Measurements from ENCODE around the gene CRACR2B. TPM values are rescaled to one million over a fixed set of nuclear protein-coding genes. Genes with fewer than 3 reads are reported as not detected.

The CRACR2B gene
- total and polyA plus RNA-seq, 2 donors (not counting 1 experiment from before 2014, with no cell fraction given) = 9.7 to 67.7 TPM

GRCh38 chr11:824942-825341, 2.8 kb upstream of the CRACR2B start:
- no peak overlapping the region for H3K4me3 Mint-ChIP-seq
- peaks cover 19% of the 10 kb centered on the region for H3K79me2 ChIP-seq (ENCODE audit: control insufficient read depth, insufficient read depth, low read length)
- POLR2A ChIA-PET = interaction anchor here (0.6 kb wide), 1 partner anchor 15 kb away, joined by 4 read pairs; no protein-coding TSS in a partner anchor
- 100% methylated on average over 4 of the region's 11 CpGs for WGBS (ENCODE audit: insufficient coverage)
- peaks cover 83% of the 10 kb centered on the region for H4K20me1 ChIP-seq (ENCODE audit: control insufficient read depth, insufficient read depth, low read length, poor library complexity, severe bottlenecking)
- peaks cover 0 to 26% (median 11%) of the 10 kb centered on the region in 4 experiments for H3K27me3 ChIP-seq (replicated peaks in 1 of 4; ENCODE audit: control extremely low read depth in 1 of 4, control insufficient read depth in 3 of 4, insufficient read depth in 4 of 4, low read length in 3 of 4)
- H3K4me1 Mint-ChIP-seq = peaks cover 48% of the 10 kb centered on the region
- H3K27ac Mint-ChIP-seq = no peak overlapping the region
- H3K27ac ChIP-seq (ENCODE audit: low read length in 2 of 2) = no peak overlapping the region
- DNase-seq (no peak), ATAC-seq (ENCODE audit: low read depth) (no peak)
- H3K4me1 ChIP-seq (ENCODE audit: control insufficient read depth in 2 of 2, insufficient read depth in 2 of 2, low read length in 2 of 2) = peaks cover 47 to 52% of the 10 kb centered on the region in 2 donors
- intact Hi-C loops (cut with micrococcal nuclease) = no loop called here
- no peak for TF ChIP-seq CTCF (IDR thresholded peaks at IDR 0.05)
- TF ChIP-seq EZH2 (IDR thresholded peaks at IDR 0.05; ENCODE audit: borderline replicate concordance, insufficient read depth, low read depth, low read length, poor library complexity, severe bottlenecking) = no peak
- H3K9me3 Mint-ChIP-seq (ENCODE audit: insufficient read depth) = no peaks in the 10 kb centered on the region
- no peak overlapping the region for H2AFZ ChIP-seq (ENCODE audit: insufficient read depth, low read depth, low read length, poor library complexity, severe bottlenecking)
- H3K4me3 ChIP-seq (ENCODE audit: control extremely low read depth in 1 of 5, extremely low read depth in 1 of 5, insufficient read depth in 1 of 5, low read depth in 2 of 5, low read length in 4 of 5) = no peak overlapping the region
- H3K27me3 Mint-ChIP-seq = peaks cover 7% of the 10 kb centered on the region
- no peak overlapping the region for H3K9ac ChIP-seq (ENCODE audit: low read length)
- CTCF ChIA-PET = no interaction called here
- H3K4me2 ChIP-seq (replicated peaks; ENCODE audit: low read depth, low read length, poor library complexity, severe bottlenecking) = no peak overlapping the region
- peaks cover 0 to 15% (median 0%) of the 10 kb centered on the region in 3 donors for H3K9me3 ChIP-seq (ENCODE audit: control extremely low read depth in 1 of 3, control insufficient read depth in 2 of 3, insufficient read depth in 1 of 3, low read length in 2 of 3)
- H3K36me3 ChIP-seq (replicated peaks in 1 of 2; ENCODE audit: control extremely low read depth in 1 of 2, control insufficient read depth in 1 of 2, extremely low read depth in 1 of 2, insufficient read depth in 2 of 2, low read length in 1 of 2) = peaks cover 0 to 30% of the 10 kb centered on the region in 2 experiments

GRCh38 chr11:825366-826226, 2.1 kb upstream of the CRACR2B start:
- Histone ChIP-seq H3K4me3 (ENCODE audit: control extremely low read depth in 1 of 5, extremely low read depth in 1 of 5, insufficient read depth in 1 of 5, low read depth in 2 of 5, low read length in 4 of 5) (no peak overlapping the region), H3K4me2 (replicated peaks; ENCODE audit: low read depth, low read length, poor library complexity, severe bottlenecking) (peak overlapping the region; percentile 99), H2AFZ (ENCODE audit: insufficient read depth, low read depth, low read length, poor library complexity, severe bottlenecking) (no peak overlapping the region), H3K79me2 (ENCODE audit: control insufficient read depth, insufficient read depth, low read length) (peaks cover 13% of the 10 kb centered on the region), H3K9me3 (ENCODE audit: control extremely low read depth in 1 of 3, control insufficient read depth in 2 of 3, insufficient read depth in 1 of 3, low read length in 2 of 3) (peaks cover 0 to 15% (median 0%) of the 10 kb centered on the region in 3 donors), H4K20me1 (ENCODE audit: control insufficient read depth, insufficient read depth, low read length, poor library complexity, severe bottlenecking) (peaks cover 81% of the 10 kb centered on the region), H3K36me3 (replicated peaks in 1 of 2; ENCODE audit: control extremely low read depth in 1 of 2, control insufficient read depth in 1 of 2, extremely low read depth in 1 of 2, insufficient read depth in 2 of 2, low read length in 1 of 2) (peaks cover 0 to 27% of the 10 kb centered on the region in 2 experiments), H3K4me1 (ENCODE audit: control insufficient read depth in 2 of 2, insufficient read depth in 2 of 2, low read length in 2 of 2) (peaks cover 49 to 52% of the 10 kb centered on the region in 2 donors), H3K27me3 (replicated peaks in 1 of 4; ENCODE audit: control extremely low read depth in 1 of 4, control insufficient read depth in 3 of 4, insufficient read depth in 4 of 4, low read length in 3 of 4) (peaks cover 0 to 32% (median 14%) of the 10 kb centered on the region in 4 experiments), H3K27ac (ENCODE audit: low read length in 2 of 2) (no peak overlapping the region), H3K9ac (ENCODE audit: low read length) (no peak overlapping the region)
- Mint-ChIP-seq H3K4me1 (peaks cover 48% of the 10 kb centered on the region), H3K4me3 (no peak overlapping the region), H3K27me3 (peaks cover 7% of the 10 kb centered on the region), H3K27ac (no peak overlapping the region), H3K9me3 (ENCODE audit: insufficient read depth) (no peaks in the 10 kb centered on the region)
- WGBS (ENCODE audit: insufficient coverage) = 93% methylated on average over 8 of the region's 12 CpGs
- no peak for DNase-seq
- no peak for ATAC-seq (ENCODE audit: low read depth)
- intact Hi-C loops (cut with micrococcal nuclease) = no loop called here
- TF ChIP-seq CTCF (IDR thresholded peaks at IDR 0.05) (no peak), EZH2 (IDR thresholded peaks at IDR 0.05; ENCODE audit: borderline replicate concordance, insufficient read depth, low read depth, low read length, poor library complexity, severe bottlenecking) (no peak)
- POLR2A ChIA-PET = interaction anchor here (0.6 kb wide), 1 partner anchor 15 kb away, joined by 4 read pairs; no protein-coding TSS in a partner anchor
- CTCF ChIA-PET = no interaction called here
